NB4 (cell line): Measurements from ENCODE around the gene HCRTR1.
A peak's percentile ranks its signal among the peaks of the same experiment; 100 is the strongest.

Experiments used
- DNase-seq: peaks from one replicate; pipeline ENCODE4 v3.0.0; 2010; ENCODE audit warnings: low read depth
- H3K4me3 ChIP-seq: one replicate; pipeline ENCODE4 v1.5.1; 2011; ENCODE audit warnings: mild to moderate bottlenecking, low read depth, low read length, moderate library complexity
- CTCF ChIP-seq: IDR thresholded peaks from one replicate; pipeline ENCODE4 v1.5.1; 2012; ENCODE audit warnings: low read depth, low read length
- MYC ChIP-seq: IDR thresholded peaks from 2 replicates; pipeline ENCODE4 v1.6.1; 2011; ENCODE audit warnings: low read depth, low read length
- POLR2A ChIP-seq: IDR thresholded peaks from 2 replicates; pipeline ENCODE4 v1.6.1; 2011; ENCODE audit warnings: mild to moderate bottlenecking; ENCODE audit not compliant: insufficient read length; ENCODE audit errors: extremely low read depth
- TF ChIP-seq, protein P1 (sequence below): IDR thresholded peaks from 2 replicates; pipeline ENCODE4 v1.6.1; 2011; ENCODE audit warnings: low read depth, low read length

The HCRTR1 gene

GRCh38 chr1:31570906-31571305 is 46.6 kb upstream of the HCRTR1 start:
- TF ChIP-seq MYC: no peak
- no peak for TF ChIP-seq CTCF
- TF ChIP-seq, protein P1, sequence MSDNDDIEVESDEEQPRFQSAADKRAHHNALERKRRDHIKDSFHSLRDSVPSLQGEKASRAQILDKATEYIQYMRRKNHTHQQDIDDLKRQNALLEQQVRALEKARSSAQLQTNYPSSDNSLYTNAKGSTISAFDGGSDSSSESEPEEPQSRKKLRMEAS: no peak
- TF ChIP-seq POLR2A: no peak
- H3K4me3 ChIP-seq: no peak overlapping the region
- DNase-seq: no peak

DNA sequence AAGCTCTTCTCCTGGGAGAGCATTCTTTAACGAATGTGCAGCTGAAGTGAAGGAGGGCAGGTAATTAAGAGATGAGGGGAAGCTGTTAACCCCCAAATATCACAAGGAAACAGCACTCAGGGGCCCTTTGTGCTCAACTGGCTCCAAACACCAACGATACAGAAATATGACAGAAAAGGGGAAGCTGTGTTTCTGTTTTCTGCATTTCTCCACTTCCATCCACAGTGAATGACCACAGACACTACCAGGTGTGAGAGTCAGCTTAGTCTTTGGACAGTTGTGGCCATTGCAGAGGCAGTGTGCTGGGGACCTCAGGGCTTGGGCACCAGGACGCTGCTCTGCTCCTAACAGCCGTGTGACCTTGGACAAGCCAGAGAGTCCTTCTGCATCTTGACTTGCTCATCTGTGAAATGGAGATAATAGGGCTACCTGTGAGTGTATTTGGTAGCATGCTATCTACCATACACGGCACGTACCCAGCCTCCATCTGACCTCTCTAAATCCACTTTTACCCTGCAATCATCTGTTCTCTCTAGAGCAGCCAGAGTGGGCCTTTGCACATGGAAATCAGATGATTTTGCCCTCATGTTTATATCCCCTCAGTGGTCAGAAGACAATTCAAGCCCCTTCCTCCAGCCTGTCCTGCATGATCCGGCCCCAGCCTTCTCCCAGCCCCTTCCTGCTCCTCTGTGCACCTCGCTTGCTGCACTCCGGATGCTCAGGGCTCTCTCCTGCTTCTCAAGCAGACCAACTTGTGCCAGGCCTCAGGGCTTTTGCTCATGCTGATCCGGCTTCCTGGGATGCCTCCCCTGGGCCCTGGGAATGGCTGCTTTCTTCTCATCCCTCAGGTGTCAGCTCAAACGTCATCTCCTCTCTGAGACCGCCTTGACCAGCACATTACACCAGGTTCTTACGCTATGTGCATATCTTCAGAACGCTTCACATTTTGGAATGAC is 45.9 kb upstream of the HCRTR1 start:
- no peak overlapping the region for H3K4me3 ChIP-seq
- no peak for TF ChIP-seq CTCF
- TF ChIP-seq, protein P1: no peak
- DNase-seq: peak; percentile 23

DNA sequence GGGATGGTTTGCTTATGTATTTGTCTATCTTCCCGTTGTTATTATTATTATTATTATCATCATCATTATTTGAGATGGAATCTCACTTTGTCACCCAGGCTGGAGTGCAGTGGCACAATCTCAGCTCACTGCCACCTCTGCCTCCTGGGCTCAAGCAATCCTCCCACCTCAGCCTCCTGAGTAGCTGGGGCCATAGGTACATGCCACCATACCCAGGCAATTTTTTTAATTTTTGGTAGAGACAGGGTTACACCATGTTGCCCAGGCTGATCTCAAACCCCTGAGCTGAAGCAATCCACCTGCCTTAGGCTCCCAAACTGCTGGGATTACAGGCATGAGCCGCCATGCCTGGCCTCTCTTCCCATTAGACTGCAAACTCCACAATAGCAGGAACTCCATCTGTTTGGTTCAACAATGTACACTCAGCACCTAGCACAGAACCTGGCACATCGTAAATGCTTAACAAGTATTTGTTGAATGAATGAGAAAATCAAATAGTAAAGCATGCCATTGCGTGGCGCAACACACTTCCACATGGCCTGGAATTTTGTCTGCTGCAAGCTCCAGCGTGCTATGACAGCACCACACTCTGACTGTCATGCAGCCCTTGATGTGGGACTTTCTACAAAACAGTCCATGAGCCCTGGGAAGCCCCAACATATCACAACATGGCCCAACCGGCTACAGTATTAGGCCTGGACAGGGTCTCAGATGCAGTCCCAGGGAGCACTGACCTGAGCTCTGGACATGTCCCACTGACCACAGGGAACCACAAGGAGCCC is 45.0 kb upstream of the HCRTR1 start:
- H3K4me3 ChIP-seq: no peak overlapping the region
- TF ChIP-seq POLR2A (no peak), MYC (no peak), CTCF (no peak)
- TF ChIP-seq, protein P1: no peak
- DNase-seq: no peak

- H3K4me3 ChIP-seq: no peak overlapping the region
- no peak for DNase-seq
- TF ChIP-seq, protein P1: no peak
- TF ChIP-seq MYC: no peak
- TF ChIP-seq POLR2A: no peak
- TF ChIP-seq CTCF: no peak
Observed at GRCh38 chr1:31573261-31573660, 44.2 kb upstream of the HCRTR1 start.

- no peak for TF ChIP-seq POLR2A
- no peak for TF ChIP-seq CTCF
- TF ChIP-seq MYC: no peak
- TF ChIP-seq, protein P1: no peak
- no peak overlapping the region for H3K4me3 ChIP-seq
- DNase-seq: no peak
Observed at GRCh38 chr1:31574749-31575368, 42.6 kb upstream of the HCRTR1 start.
